Measurements from ENCODE around the gene JPH3.
"Not testable (repeated sequence)": the region's sequence is repeated elsewhere in the genome, so short reads cannot be mapped to it uniquely, and the experiment has no call there.

JPH3 gene

GRCh38 chr16:87575027-87575804 is 27.1 kb upstream of the JPH3 start:
- DNase-seq = no peak

GRCh38 chr16:87576171-87576570 is 26.1 kb upstream of the JPH3 start:
- DNase-seq = no peak

DNA sequence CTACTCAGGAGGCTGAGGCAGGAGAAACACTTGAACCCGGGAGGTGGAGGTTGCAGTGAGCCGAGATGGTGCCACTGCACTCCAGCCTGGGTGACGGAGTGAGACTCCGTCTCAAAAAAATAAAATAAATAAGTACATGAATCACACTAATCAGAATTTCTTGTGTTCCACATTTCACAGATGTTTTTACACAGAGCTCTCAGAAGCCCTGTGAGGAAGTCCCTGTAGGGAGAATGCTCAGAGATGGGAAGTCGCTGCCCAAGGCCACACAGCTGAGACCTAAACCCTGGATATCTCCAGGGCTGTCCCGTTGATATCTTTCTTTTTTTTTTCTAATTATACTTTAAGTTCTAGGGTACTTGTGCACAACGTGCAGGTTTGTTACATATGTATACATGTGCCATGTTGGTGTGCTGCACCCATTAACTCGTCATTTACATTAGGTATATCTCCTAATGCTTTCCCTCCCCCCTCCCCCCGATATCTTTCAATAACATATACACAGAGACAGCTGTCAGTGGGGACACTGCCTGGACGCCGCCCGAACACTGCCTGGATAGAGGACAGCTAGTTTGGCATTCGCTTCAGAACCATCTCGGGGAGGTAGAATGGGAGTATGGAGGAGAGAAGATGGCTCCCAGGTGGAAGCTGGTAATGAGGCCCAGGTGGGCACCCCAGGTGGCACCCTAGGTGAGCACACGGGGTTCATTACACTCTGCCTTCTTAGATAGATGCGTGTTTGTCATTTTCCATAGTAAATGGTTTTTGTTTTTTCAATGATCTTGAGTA is 24.0 kb upstream of the JPH3 start:
- DNase-seq = not testable (repeated sequence)

DNA sequence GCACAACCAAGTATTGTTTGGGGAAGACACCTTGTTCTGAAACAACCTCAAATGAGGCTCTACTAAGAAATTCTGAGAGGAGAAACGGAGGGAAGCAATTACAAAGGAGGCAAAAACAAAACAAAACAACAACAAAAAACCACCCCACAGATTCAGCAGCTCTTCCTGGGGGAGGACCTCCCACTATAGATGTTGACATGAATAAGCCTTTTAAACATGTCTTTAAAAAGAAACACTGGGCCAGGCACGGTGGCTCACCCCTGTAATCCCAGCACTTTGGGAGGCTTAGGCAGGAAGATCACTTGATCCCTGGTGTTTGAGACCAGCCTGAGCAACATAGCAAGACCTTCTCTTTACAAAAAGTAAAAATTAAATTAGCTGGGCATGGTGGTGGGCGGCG is 22.6 kb upstream of the JPH3 start:
- DNase-seq = no peak

- peak; percentile 15 for DNase-seq
Observed at GRCh38 chr16:87580855-87581261, 21.4 kb upstream of the JPH3 start.

GRCh38 chr16:87581857-87582215 is 20.5 kb upstream of the JPH3 start:
- no peak for DNase-seq

DNA sequence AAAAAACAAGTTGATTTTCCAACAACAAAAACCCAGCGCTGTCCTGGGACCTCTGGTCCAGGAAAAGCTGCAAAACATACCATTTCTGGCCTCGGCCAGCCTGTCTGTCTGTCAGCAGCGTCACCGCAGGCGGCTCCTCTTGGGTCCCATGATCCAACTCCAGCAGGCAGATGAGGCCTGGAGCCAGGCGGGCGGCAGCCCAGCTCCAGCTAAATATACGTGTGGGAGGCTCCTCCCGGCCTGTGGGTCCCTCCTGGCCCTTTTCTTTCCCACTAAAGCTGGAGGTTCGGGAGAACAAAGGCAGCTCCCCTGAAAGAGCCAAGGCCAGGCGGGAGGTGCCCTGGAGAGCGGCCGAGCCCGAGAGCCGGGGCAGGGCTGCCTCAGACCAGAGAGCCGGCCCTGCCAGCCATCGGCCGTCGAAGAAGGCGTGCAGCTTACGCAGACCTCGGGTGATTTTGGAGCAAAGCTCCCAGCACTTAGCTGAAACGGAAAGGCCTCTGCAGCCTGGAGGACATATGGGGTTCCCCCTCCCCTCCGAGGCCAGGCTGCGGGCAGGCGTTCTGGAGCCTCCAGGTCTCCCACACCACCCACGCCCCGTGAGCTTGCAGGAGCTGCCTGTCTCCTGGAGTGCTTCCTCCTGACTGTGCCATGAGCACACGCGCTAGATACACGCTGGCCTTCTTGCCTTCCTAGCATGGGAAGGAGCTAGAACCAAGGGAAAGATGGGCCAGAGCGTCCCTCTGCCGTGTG is 19.9 kb upstream of the JPH3 start:
- DNase-seq = no peak

- DNase-seq = no peak
Observed at GRCh38 chr16:87582966-87583325, 19.4 kb upstream of the JPH3 start.

- DNase-seq = no peak
Observed at GRCh38 chr16:87583453-87584131, 18.7 kb upstream of the JPH3 start.

DNA sequence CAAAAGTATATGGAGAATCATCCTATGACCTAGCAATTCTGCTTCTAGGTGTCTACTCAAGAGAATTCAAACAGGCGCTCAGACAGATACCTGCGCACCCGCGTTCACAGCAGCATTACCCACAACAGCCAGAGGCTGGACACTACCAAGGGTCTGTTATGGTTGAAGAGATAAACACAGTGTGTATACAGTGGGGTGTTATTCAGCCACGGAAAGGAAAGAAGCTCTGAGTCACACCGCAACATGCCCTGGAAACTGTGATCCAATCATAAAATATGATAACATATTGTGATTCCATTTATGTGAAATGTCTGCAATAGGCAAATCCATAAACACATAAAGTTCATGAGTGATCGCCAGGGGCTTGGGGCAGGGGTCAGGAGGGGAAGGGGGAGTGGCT is 18.0 kb upstream of the JPH3 start:
- DNase-seq = no peak

DNA sequence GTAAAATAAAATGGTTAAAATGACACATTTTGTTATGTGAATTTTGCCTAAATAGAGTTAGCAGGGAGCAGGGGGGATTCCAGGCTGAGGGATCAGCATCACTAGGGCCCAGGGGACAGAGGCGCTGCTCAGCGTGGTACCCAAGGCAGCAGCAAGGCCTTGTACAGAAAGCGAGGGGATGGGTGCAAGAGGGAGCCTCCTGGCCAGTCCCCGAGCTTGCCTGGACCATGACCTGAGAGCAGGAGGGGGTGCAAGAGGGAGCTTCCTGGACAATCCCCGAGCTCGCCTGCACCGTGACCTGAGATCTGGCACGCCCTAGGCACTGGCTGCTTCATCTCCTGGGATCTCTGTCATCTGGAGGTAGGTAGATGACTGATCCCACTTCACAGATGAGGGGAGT is 17.3 kb upstream of the JPH3 start:
- DNase-seq = no peak

DNA sequence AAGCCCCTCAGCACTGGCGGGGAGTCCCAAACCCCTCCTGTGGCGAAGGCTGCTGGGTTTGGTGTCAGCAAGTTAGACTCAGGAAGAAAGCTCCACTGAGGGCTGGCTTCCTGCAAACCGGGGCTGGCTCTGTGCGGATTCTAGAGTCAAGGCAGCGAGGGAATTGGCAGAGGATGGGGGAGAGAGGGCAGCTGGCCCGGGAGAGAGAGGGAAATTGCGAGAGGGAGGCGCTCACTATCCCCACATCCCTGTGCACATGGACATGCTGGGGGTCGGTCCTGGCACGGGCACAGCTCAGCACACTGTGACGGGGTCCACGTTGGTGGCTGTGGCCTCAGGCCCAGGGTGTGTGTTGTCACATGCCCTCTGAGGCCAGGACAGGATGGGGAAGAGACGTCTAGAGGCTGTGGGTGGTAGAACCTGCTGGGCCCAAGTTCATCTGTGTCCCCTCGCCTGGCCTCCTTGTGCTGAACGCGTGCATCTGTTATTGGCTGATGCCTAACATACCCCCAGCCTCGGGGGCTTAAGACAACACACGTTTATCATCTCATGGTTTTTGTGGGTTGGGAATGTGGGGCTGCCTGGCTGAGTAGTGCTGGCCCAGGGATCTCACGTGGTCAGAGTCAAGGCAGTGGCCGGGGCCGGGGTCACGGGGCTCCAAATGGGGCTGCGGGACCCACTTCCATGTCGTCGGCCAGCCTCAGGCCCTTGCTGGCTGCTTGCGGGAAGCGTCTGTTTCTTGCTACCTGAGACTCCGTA is 16.7 kb upstream of the JPH3 start:
- DNase-seq = no peak

GRCh38 chr16:87586201-87586782 is 16.0 kb upstream of the JPH3 start:
- no peak for DNase-seq

GRCh38 chr16:87587636-87588035 is 14.7 kb upstream of the JPH3 start:
- DNase-seq = no peak

GRCh38 chr16:87592018-87592712 is 10.1 kb upstream of the JPH3 start:
- DNase-seq = no peak

DNA sequence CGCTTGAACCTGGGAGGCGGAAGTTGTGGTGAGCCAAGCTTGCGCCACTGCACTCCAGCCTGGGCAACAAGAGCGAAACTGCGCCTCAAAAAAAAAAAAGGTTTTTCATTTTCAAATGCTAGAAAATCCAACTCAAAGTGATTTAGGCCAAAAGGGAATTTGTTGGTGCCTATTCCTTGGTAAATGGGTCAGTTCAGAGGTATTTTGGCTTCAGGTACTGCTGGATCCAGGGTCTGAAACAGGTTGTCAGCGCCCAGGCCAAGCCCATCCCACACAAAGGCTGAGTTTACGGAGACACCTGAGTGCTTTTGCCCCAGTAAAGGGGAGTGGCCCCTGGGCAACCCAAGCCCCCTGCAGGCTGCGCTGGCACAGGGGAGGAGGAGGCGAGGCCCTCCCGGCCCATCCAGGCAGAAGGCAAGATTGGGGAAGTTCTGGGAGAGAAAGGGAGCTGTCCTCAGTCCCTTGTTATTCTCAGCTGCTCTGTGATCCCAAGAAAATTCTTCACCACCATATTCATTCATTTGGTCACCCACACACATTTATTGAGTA is 8.5 kb upstream of the JPH3 start:
- no peak for DNase-seq

- DNase-seq = no peak
Observed at GRCh38 chr16:87595712-87596111, 6.6 kb upstream of the JPH3 start.

DNA sequence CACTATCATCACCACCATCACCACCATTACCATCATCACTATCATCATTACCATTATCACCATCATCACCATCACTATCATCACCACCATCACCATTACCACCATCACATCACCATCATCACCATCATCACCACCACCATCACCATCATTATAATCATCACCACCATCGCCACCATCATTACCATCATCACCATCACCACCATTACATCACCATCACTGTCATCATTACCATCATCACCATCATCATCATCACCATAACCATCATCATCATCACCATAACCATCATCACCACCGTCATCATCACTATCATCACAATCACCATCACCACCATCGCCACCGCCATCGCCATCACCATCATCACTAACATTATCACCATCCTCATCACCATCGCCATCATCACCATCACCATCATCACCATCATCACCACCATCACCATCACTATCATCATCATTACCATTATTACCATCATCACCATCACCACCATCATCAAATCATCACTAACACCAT is 4.9 kb upstream of the JPH3 start:
- DNase-seq = no peak

DNA sequence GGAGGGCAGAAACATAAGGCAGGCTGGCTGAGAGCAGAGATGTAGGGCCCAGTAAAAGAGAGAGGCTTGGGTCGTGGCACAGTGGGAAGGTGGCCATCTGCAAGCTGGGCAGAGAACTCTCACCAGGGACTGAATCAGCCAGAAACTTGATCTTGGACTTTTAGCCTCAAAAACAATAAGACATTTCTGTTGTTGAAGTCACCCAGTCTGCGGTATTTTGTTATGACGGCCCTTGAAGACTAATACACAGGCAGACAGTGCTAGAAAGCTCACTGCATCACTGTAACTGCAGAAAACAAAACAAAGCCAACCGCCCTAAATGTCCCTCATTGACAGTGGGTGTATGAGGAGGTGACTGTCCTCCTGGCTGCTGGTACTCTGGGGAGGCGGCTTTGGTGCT is 3.9 kb upstream of the JPH3 start:
- no peak for DNase-seq

GRCh38 chr16:87600246-87600645 is 2.1 kb upstream of the JPH3 start:
- DNase-seq = no peak

DNA sequence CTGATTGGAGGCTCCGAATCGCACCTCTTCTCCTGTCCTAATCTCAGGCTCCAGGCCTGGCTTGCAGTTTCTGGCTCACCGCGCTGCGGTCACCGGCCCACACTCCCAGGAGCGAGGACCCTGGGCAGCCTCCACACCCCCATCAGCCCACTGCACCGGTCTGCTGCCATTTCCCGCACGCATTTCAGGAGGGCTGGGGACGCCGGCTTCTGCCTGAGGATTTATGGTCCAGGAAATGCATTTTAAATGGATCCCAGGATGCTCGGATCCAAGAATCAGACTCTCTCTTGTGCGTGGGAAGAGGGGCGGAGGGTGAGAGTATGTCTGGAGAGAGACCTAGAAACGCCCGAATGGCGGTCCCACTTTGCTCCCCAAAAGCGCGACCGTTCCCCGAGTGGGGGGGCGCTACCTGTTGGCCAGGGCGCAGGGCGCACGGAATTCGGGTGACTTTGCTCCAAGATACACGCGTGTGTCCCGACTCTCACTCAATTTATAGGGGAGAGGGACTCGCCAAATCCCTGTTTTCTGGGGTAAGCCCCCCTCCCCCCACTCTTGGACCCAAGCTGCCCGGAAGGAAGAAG is 817 bp upstream of the JPH3 start:
- DNase-seq = no peak
